Psoas muscle (tissue), 8 donors: ENCODE measurements around the gene FLYWCH1. TPM values are rescaled to one million over a fixed set of nuclear protein-coding genes. Genes with fewer than 3 reads are reported as not detected.

Experiments used
- ATAC-seq, 4 donors: fragments of 200-7000 bp; cut with Tn5 transposase; one replicate each; pipeline ENCODE4 v1.9.1; 2020; ENCODE audit warnings: moderate library complexity in 3 of 4, mild to moderate bottlenecking in 2 of 4
- DNase-seq, 2 donors: peaks; one replicate each; pipeline ENCODE4 v3.0.0-alpha.2; 2020
- H3K27ac ChIP-seq: fragments of 200-600 bp; one replicate; pipeline ENCODE4 v1.8.0; 2022
- H3K27me3 ChIP-seq, 3 donors: fragments of 200-600 bp in 1 of 3; one replicate each; pipeline versions ENCODE4 v1.6.1 to v1.8.0; 2013 to 2022; ENCODE audit warnings: low read length in 2 of 3, mild to moderate bottlenecking in 2 of 3, moderate library complexity in 1 of 3; ENCODE audit not compliant: insufficient read depth in 3 of 3
- H3K36me3 ChIP-seq, 2 donors: fragments of 200-600 bp in 1 of 2; one replicate each; pipeline versions ENCODE4 v1.6.1 to v1.8.0; 2013 to 2022; ENCODE audit warnings: low read depth in 1 of 2, mild to moderate bottlenecking in 1 of 2, moderate library complexity in 1 of 2; ENCODE audit not compliant: insufficient read depth in 1 of 2
- H3K4me1 ChIP-seq: fragments of 200-600 bp; one replicate; pipeline ENCODE4 v1.8.0; 2022
- H3K4me3 ChIP-seq: fragments of 200-600 bp; one replicate; pipeline ENCODE4 v1.8.0; 2022; ENCODE audit warnings: mild to moderate bottlenecking
- H3K9me3 ChIP-seq: fragments of 200-600 bp; one replicate; pipeline ENCODE4 v1.8.0; 2022
- WGBS, 3 donors: extraction: QIAGEN DNeasy Blood & Tissue Kit; methylation state at CpG; one replicate each; pipeline versions ENCODE4 v1.1.6 to v1.1.7; 2013; 5-methylcytosine and 5-hydroxymethylcytosine counted together
- intact Hi-C, 2 donors: fragments of 100-400 bp; cut with DNase I; formaldehyde crosslinking; loops; one replicate each; pipeline versions ENCODE4 v1.11.0 to v1.14.2; 2022
- polyA plus RNA-seq, 3 donors: library from polyadenylated mRNA; stranded (reverse); fragments of 200-250 nt; gene quantifications; one replicate each; pipeline ENCODE4 v1.2.3, GENCODE V29; 2013
- total RNA-seq, 4 donors: library from RNA; stranded (reverse); fragmentation: NEBNext Ultra II Directional in 2 of 4; extraction: Animal tissue kit (Norgen Biotek cat#: 25700) in 2 of 4; gene quantifications; one replicate each; pipeline versions ENCODE4 v1.2.1 to v1.2.4, GENCODE V29; 2021 to 2023
- TF ChIP-seq, protein P1 (sequence below): fragments of 200-600 bp; IDR thresholded peaks from one replicate; pipeline ENCODE4 v1.8.0; 2022; ENCODE audit warnings: antibody characterized with exemption
- donor health status: healthy with polysubstance abuse.
- donor health status: DM: no; HTN: no; CAD: no; lungs with moderate emphysema.
- donor health status: Bipolar disorder and iron deficiency.
- donor health status: healthy.
- donor health status: DM: yes; HTN: yes; CAD: no.
- donor health status: DM: no; HTN: no; CAD: no.
- donor health status: DM: no; HTN: no; CAD: no.
- donor health status: DM: yes; HTN: yes; CAD: no.

The FLYWCH1 gene
- total and polyA plus RNA-seq, 7 donors, result 21.2 to 65.2 (median 38.2) TPM

DNA sequence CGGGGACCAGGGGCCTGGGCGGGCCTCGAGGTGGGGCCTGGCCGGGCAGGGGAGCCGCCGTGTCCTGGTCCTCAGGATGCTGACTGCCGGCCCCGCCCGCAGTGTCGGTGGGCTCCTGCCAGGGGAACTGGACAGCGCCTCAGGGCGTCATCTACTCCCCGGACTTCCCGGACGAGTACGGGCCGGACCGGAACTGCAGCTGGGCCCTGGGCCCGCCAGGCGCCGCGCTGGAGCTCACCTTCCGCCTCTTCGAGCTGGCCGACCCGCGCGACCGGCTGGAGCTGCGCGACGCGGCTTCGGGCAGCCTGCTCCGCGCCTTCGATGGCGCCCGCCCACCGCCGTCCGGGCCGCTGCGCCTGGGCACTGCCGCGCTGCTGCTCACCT lies 55.1 kb downstream of the FLYWCH1 start:
- TF ChIP-seq, protein P1, sequence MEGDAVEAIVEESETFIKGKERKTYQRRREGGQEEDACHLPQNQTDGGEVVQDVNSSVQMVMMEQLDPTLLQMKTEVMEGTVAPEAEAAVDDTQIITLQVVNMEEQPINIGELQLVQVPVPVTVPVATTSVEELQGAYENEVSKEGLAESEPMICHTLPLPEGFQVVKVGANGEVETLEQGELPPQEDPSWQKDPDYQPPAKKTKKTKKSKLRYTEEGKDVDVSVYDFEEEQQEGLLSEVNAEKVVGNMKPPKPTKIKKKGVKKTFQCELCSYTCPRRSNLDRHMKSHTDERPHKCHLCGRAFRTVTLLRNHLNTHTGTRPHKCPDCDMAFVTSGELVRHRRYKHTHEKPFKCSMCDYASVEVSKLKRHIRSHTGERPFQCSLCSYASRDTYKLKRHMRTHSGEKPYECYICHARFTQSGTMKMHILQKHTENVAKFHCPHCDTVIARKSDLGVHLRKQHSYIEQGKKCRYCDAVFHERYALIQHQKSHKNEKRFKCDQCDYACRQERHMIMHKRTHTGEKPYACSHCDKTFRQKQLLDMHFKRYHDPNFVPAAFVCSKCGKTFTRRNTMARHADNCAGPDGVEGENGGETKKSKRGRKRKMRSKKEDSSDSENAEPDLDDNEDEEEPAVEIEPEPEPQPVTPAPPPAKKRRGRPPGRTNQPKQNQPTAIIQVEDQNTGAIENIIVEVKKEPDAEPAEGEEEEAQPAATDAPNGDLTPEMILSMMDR, result no peak
- 2 to 4% (median 3%) methylated on average over 20 to 46 of the region's 46 CpGs for WGBS, 3 donors
- Histone ChIP-seq H3K27ac (no peak overlapping the region), H3K4me3 (peak overlapping the region; percentile 34), H3K36me3 (no peaks in the 10 kb centered on the region), H3K27me3 (peaks cover 0 to 68% (median 37%) of the 10 kb centered on the region in 3 donors), H3K4me1 (peaks cover 32% of the 10 kb centered on the region), H3K9me3 (no peaks in the 10 kb centered on the region)
- intact Hi-C loops, result no loop called here
- no peak for ATAC-seq
- DNase-seq, result no peak

DNA sequence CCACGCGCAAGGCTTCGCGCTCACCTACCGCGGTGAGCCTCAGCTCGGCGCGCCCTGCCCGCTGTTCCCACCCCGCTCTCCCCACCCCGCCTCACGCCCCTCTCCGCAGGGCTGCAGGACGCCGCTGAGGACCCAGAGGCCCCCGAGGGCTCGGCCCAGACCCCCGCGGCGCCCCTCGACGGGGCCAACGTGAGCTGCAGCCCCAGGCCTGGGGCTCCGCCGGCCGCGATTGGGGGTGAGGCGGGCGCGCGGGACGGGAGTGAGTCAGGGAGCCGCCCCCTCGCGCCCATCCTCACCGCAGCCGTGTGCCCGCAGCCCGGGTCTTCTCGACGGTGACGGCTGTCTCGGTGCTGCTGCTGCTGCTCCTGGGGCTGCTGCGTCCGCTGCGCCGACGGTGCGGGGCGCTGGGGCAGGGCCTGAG lies 55.5 kb downstream of the FLYWCH1 start:
- DNase-seq (no peak), ATAC-seq (no peak)
- WGBS, 3 donors, result 9 to 15% (median 10%) methylated on average over 38 to 51 of the region's 51 CpGs
- Histone ChIP-seq H3K36me3 (no peaks in the 10 kb centered on the region), H3K9me3 (no peaks in the 10 kb centered on the region), H3K4me3 (peak overlapping the region; percentile 34), H3K27ac (no peak overlapping the region), H3K4me1 (peaks cover 32% of the 10 kb centered on the region), H3K27me3 (peaks cover 0 to 64% (median 34%) of the 10 kb centered on the region in 3 donors)
- intact Hi-C loops, result no loop called here
- TF ChIP-seq, protein P1, result no peak

DNA sequence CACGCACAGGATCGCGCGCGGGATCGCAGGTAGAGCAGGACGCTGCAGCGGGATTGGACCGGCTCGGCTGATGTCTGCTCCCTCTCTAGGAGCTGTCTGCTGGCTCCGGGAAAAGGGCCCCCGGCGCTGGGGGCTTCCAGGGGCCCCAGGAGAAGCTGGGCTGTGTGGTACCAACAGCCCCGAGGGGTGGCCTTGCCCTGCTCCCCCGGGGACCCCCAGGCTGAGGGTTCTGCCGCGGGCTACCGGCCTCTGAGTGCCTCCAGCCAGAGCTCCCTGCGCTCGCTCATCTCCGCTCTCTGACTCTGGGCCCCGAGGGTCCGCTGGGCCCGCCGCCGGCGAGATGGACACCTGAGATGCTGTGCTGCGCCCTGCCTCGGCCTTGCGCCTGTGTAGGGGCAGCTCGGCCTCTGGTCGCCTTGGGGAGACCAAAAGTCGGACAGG lies 56.0 kb downstream of the FLYWCH1 start:
- WGBS, 3 donors, result 44 to 52% (median 51%) methylated on average over 25 to 33 of the region's 33 CpGs
- ATAC-seq (no peak), DNase-seq (no peak)
- Histone ChIP-seq H3K36me3 (no peaks in the 10 kb centered on the region), H3K4me3 (no peak overlapping the region), H3K9me3 (no peaks in the 10 kb centered on the region), H3K27me3 (peaks cover 0 to 59% (median 30%) of the 10 kb centered on the region in 3 donors), H3K4me1 (peaks cover 32% of the 10 kb centered on the region), H3K27ac (no peak overlapping the region)
- intact Hi-C loops, result no loop called here
- TF ChIP-seq, protein P1, result no peak

DNA sequence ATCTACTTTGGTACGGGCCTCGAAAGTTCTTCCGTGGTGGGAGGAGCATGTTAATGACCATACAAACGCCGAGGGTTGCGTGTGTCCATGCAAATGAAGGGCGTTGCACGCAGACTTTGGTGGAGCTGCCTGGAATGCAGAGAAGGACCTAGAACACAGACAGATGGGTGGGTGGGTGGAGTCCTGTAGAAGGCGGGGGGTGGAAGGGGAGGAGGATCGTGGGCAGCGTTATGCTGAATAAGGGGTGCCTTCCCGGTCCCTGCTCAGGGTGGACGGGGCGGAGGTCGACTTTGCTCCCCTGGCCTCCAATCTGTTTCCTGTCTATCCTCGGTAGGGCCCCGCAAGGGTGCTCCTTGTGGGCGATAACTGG lies 56.6 kb downstream of the FLYWCH1 start:
- intact Hi-C loops, result no loop called here
- Histone ChIP-seq H3K4me3 (peak overlapping the region; percentile 87), H3K4me1 (peaks cover 26% of the 10 kb centered on the region), H3K9me3 (no peaks in the 10 kb centered on the region), H3K36me3 (no peaks in the 10 kb centered on the region), H3K27me3 (peaks cover 0 to 53% (median 27%) of the 10 kb centered on the region in 3 donors), H3K27ac (no peak overlapping the region)
- WGBS, 3 donors, result 17 to 22% (median 20%) methylated on average over 18 of the region's 18 CpGs
- ATAC-seq (no peak), DNase-seq (no peak)
- TF ChIP-seq, protein P1, result no peak
